Measurements from ENCODE around the gene OR2AT4.

DNA sequence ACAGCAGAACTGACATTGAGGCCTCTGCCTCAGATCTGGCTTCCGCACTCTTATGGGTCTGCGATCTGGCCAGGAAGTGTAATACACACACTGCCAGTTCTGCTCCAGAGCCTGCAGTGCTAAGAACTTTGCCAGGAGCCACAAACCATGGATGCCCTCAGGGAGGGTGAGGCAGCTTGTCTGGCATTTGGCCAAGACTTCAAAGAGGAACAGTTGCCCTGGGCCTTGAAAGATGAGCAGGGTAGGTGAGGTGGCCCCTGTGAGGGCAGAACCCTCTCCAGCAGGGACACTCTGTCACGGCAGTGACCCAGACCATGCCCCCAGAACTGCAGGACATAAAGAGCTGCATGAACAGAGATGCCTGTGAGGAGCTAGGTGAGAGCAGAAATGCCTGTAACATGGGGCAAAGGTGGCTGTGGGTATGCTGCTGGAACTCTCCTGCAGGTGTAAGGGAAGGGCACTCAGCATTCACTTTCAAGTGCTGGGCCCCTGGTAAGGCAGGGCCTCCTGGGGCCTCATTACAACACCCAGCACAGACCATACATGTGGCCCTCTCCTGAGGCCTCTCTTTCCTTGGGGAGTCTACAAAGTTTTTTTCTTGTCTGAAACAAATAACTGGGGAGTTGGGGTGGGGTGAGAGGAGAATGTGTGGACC is 60.6 kb downstream of the OR2AT4 start:
- TF ChIP-seq, protein P1, sequence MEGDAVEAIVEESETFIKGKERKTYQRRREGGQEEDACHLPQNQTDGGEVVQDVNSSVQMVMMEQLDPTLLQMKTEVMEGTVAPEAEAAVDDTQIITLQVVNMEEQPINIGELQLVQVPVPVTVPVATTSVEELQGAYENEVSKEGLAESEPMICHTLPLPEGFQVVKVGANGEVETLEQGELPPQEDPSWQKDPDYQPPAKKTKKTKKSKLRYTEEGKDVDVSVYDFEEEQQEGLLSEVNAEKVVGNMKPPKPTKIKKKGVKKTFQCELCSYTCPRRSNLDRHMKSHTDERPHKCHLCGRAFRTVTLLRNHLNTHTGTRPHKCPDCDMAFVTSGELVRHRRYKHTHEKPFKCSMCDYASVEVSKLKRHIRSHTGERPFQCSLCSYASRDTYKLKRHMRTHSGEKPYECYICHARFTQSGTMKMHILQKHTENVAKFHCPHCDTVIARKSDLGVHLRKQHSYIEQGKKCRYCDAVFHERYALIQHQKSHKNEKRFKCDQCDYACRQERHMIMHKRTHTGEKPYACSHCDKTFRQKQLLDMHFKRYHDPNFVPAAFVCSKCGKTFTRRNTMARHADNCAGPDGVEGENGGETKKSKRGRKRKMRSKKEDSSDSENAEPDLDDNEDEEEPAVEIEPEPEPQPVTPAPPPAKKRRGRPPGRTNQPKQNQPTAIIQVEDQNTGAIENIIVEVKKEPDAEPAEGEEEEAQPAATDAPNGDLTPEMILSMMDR (IDR thresholded peaks at IDR 0.05) = no peak
- TF ChIP-seq POLR2A (IDR thresholded peaks at IDR 0.05; ENCODE audit: low read depth) (no peak), POLR2AphosphoS5 (IDR thresholded peaks at IDR 0.05) (no peak), EP300 (IDR thresholded peaks at IDR 0.05) (no peak)

All from esophagus muscularis mucosa (tissue), 4 donors.